WTC11 (cell line): ENCODE measurements around the gene KANK4. TPM values are rescaled to one million over a fixed set of nuclear protein-coding genes. Genes with fewer than 3 reads are reported as not detected.

ENCODE experiments used
- ATAC-seq: fragments of 200-7000 bp; cut with Tn5 transposase; 2 replicates; pipeline ENCODE4 v1.10.0; 2021; ENCODE audit warnings: mild to moderate bottlenecking, moderate library complexity
- CTCF ChIA-PET: fragments of 300-600 bp; sonication (Branson Sonifier 250); formaldehyde crosslinking; loops from one replicate; lab custom pipeline; 2021; ENCODE audit warnings: antibody characterized with exemption; lab: Charles Lee
- POLR2A ChIA-PET: fragments of 350-600 bp; sonication (Branson Sonifier 250); formaldehyde crosslinking; loops from one replicate; lab custom pipeline; 2021; ENCODE audit warnings: antibody characterized with exemption; lab: Charles Lee
- DNase-seq: peaks from one replicate; pipeline ENCODE4 v3.0.0; 2021; ENCODE audit warnings: low spot score
- H3K27ac Mint-ChIP-seq: 2 replicates; pipeline ENCODE4 v1.8.0; 2021; ENCODE audit warnings: mixed read lengths
- H3K27me3 Mint-ChIP-seq: 2 replicates; pipeline ENCODE4 v1.8.0; 2021; ENCODE audit warnings: low read depth, mild to moderate bottlenecking, moderate library complexity, mixed read lengths
- H3K36me3 Mint-ChIP-seq: 2 replicates; pipeline ENCODE4 v1.8.0; 2021; ENCODE audit warnings: mixed read lengths
- H3K4me1 Mint-ChIP-seq: 2 replicates; pipeline ENCODE4 v1.8.0; 2022; ENCODE audit warnings: mixed read lengths
- H3K4me3 Mint-ChIP-seq: 2 replicates; pipeline ENCODE4 v1.8.0; 2021; ENCODE audit warnings: mild to moderate bottlenecking, moderate library complexity, mixed read lengths
- H3K9me3 Mint-ChIP-seq: 2 replicates; pipeline ENCODE4 v1.8.0; 2021; ENCODE audit warnings: mixed read lengths
- CREB1 ChIP-seq: sonication (generic); formaldehyde crosslinking; IDR thresholded peaks from 2 replicates; pipeline ENCODE4 v1.8.0; 2023; ENCODE audit warnings: mild to moderate bottlenecking, missing genetic modification reagents
- FOXK1 ChIP-seq: sonication (generic); formaldehyde crosslinking; IDR thresholded peaks from 2 replicates; pipeline ENCODE4 v1.8.0; 2022; ENCODE audit warnings: mild to moderate bottlenecking, moderate library complexity, missing genetic modification reagents
- FOXP1 ChIP-seq: sonication (generic); formaldehyde crosslinking; IDR thresholded peaks from 2 replicates; pipeline ENCODE4 v1.8.0; 2022; ENCODE audit warnings: missing genetic modification reagents, mild to moderate bottlenecking, moderate library complexity, borderline replicate concordance
- MYBL2 ChIP-seq: sonication (generic); formaldehyde crosslinking; IDR thresholded peaks from 2 replicates; pipeline ENCODE4 v1.8.1; 2023; ENCODE audit warnings: mild to moderate bottlenecking, moderate library complexity, missing genetic modification reagents
- NR1H2 ChIP-seq: sonication (generic); formaldehyde crosslinking; IDR thresholded peaks from 2 replicates; pipeline ENCODE4 v1.9.0; 2021; ENCODE audit warnings: mild to moderate bottlenecking, moderate library complexity, missing genetic modification reagents
- NR2C2 ChIP-seq: sonication (generic); formaldehyde crosslinking; IDR thresholded peaks from 2 replicates; pipeline ENCODE4 v1.8.0; 2022; ENCODE audit warnings: mild to moderate bottlenecking, missing genetic modification reagents
- NR3C1 ChIP-seq: sonication (generic); formaldehyde crosslinking; conservative IDR thresholded peaks from 2 replicates; pipeline ENCODE4 v1.8.1; 2023; ENCODE audit warnings: low read depth, mild to moderate bottlenecking, missing genetic modification reagents
- ZNF121 ChIP-seq: sonication (generic); formaldehyde crosslinking; IDR thresholded peaks from 2 replicates; pipeline ENCODE4 v1.8.0; 2023; ENCODE audit warnings: missing genetic modification reagents
- ZNF671 ChIP-seq: fragments of 250-450 bp; sonication (Bioruptor Pico); IDR thresholded peaks from 2 replicates; pipeline ENCODE4 v1.8.0; 2021; ENCODE audit warnings: mild to moderate bottlenecking
- total RNA-seq: library from RNA; stranded (reverse); gene quantifications from 3 replicates; pipeline ENCODE4 v1.2.3, GENCODE V29; 2021
- TF ChIP-seq, protein P1 (sequence below): sonication (generic); formaldehyde crosslinking; conservative IDR thresholded peaks from 2 replicates; pipeline ENCODE4 v1.8.1; 2022; ENCODE audit warnings: mild to moderate bottlenecking, missing genetic modification reagents
- TF ChIP-seq, protein P2 (sequence below): sonication (generic); formaldehyde crosslinking; IDR thresholded peaks from 2 replicates; pipeline ENCODE4 v1.8.0; 2022; ENCODE audit warnings: mild to moderate bottlenecking, missing genetic modification reagents
- TF ChIP-seq, protein P3 (sequence below): sonication (generic); formaldehyde crosslinking; IDR thresholded peaks from 2 replicates; pipeline ENCODE4 v1.8.1; 2023; ENCODE audit warnings: mild to moderate bottlenecking, missing genetic modification reagents
- TF ChIP-seq, protein P4 (sequence below): fragments of 250-450 bp; sonication (Bioruptor Pico); IDR thresholded peaks from 2 replicates; pipeline ENCODE4 v1.9.0; 2021; ENCODE audit warnings: mild to moderate bottlenecking
- TF ChIP-seq, protein P5 (sequence below): fragments of 250-450 bp; sonication (Bioruptor Pico); conservative IDR thresholded peaks from 2 replicates; pipeline ENCODE4 v1.9.0; 2021; ENCODE audit warnings: mild to moderate bottlenecking
- TF ChIP-seq, protein P6 (sequence below): sonication (generic); formaldehyde crosslinking; IDR thresholded peaks from 2 replicates; pipeline ENCODE4 v1.8.1; 2022; ENCODE audit warnings: mild to moderate bottlenecking, moderate library complexity, missing genetic modification reagents
- TF ChIP-seq, protein P7 (sequence below): fragments of 250-450 bp; sonication (Bioruptor Pico); IDR thresholded peaks from 2 replicates; pipeline ENCODE4 v1.9.0; 2021; ENCODE audit warnings: mild to moderate bottlenecking, borderline replicate concordance
- TF ChIP-seq, protein P8 (sequence below): sonication (generic); formaldehyde crosslinking; IDR thresholded peaks from 2 replicates; pipeline ENCODE4 v1.8.1; 2022; ENCODE audit warnings: mild to moderate bottlenecking, missing genetic modification reagents, moderate library complexity, borderline replicate concordance
- TF ChIP-seq, protein P9 (sequence below): fragments of 250-450 bp; sonication (Bioruptor Pico); IDR thresholded peaks from 2 replicates; pipeline ENCODE4 v1.8.0; 2021; ENCODE audit warnings: mild to moderate bottlenecking

KANK4 gene
- total RNA-seq, 1 experiment from 2014 or later, result 0.35 TPM

DNA sequence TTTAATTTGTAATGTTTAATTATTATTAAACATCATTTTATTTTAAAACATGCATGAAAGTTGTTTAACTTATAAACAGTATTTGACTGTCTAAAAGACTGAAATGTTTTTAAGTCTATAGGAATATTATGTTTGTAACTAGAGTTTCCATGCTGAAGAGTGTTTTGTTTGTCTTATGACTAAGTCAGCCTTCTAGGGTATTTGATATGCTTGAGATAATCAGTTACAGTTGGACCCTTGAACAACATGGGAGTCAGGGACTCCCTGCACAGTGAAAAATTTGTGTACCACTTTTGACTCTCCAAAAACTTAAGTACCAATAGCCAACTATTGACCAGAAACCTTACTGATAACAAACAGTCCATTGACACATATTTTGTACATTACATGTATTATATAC, 45.5 kb upstream of the KANK4 start:
- Mint-ChIP-seq H3K9me3 (peaks cover 18% of the 10 kb centered on the region), H3K4me1 (no peaks in the 10 kb centered on the region), H3K27ac (no peak overlapping the region), H3K36me3 (peaks cover 4% of the 10 kb centered on the region; the same call in 1 of the 2 replicates), H3K4me3 (no peak overlapping the region), H3K27me3 (peaks cover 4% of the 10 kb centered on the region)
- ChIA-PET POLR2A (no interaction called here), CTCF (no interaction called here)
- DNase-seq (no peak), ATAC-seq (no peak)
- TF ChIP-seq, protein P1, sequence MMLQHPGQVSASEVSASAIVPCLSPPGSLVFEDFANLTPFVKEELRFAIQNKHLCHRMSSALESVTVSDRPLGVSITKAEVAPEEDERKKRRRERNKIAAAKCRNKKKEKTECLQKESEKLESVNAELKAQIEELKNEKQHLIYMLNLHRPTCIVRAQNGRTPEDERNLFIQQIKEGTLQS (CRISPR knock-in tag), result no peak
- TF ChIP-seq ZNF121 (CRISPR knock-in tag) (no peak), NR3C1 (no peak), ZNF671 (no peak)
- TF ChIP-seq, protein P2, sequence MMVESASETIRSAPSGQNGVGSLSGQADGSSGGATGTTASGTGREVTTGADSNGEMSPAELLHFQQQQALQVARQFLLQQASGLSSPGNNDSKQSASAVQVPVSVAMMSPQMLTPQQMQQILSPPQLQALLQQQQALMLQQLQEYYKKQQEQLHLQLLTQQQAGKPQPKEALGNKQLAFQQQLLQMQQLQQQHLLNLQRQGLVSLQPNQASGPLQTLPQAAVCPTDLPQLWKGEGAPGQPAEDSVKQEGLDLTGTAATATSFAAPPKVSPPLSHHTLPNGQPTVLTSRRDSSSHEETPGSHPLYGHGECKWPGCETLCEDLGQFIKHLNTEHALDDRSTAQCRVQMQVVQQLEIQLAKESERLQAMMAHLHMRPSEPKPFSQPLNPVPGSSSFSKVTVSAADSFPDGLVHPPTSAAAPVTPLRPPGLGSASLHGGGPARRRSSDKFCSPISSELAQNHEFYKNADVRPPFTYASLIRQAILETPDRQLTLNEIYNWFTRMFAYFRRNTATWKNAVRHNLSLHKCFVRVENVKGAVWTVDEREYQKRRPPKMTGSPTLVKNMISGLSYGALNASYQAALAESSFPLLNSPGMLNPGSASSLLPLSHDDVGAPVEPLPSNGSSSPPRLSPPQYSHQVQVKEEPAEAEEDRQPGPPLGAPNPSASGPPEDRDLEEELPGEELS (CRISPR knock-in tag), result no peak
- TF ChIP-seq, protein P3, sequence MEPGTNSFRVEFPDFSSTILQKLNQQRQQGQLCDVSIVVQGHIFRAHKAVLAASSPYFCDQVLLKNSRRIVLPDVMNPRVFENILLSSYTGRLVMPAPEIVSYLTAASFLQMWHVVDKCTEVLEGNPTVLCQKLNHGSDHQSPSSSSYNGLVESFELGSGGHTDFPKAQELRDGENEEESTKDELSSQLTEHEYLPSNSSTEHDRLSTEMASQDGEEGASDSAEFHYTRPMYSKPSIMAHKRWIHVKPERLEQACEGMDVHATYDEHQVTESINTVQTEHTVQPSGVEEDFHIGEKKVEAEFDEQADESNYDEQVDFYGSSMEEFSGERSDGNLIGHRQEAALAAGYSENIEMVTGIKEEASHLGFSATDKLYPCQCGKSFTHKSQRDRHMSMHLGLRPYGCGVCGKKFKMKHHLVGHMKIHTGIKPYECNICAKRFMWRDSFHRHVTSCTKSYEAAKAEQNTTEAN, result no peak
- TF ChIP-seq, protein P4, sequence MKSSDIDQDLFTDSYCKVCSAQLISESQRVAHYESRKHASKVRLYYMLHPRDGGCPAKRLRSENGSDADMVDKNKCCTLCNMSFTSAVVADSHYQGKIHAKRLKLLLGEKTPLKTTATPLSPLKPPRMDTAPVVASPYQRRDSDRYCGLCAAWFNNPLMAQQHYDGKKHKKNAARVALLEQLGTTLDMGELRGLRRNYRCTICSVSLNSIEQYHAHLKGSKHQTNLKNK (CRISPR knock-in tag), result no peak
- TF ChIP-seq, protein P5, sequence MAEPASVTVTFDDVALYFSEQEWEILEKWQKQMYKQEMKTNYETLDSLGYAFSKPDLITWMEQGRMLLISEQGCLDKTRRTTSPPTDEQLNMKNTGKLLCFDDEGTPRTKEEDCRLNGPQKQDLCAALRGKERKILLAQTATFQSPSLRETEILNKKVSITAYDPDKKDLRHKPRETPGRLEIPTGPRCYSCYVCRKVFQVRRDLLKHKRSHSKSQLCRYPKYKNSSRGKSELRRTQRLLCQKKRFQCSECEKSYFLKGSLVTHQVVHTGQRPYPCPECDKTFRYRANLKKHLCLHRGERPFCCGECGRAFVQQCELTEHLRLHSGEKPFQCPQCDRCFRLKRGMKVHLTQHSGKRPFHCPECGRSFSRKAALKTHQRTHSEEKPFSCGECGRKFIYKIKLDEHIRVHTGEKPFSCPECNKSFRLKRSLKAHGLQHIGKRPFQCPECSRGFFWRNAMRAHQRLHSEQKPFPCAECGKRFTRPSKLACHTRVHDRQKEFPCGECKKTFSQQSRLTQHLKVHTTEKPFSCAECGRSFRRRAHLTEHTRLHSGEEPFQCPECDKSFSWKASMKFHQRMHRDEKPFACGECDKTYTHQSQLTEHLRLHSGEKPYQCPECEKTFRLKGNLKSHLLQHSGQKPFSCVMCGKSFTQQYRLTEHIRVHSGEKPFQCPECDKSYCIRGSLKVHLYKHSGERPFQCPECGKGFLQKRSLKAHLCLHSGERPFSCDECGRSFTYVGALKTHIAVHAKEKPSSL, result no peak

DNA sequence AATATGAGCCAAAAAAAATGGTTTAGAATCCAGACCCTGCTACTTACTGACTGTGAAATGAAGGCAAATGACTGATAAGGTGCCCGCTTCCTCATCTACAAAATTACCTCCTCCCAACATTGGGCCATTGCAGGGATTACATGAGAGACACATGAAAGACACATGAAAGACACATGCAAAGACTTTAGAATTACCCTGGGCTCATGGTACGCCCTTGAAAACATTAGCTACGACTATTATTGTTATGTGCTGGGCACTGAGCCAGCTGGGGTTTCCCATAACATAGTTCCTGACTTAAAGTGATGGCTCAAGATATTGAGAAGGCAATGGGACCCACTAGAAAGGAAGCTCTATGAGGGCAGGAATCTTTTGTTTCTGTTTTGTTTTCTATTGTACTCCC, 43.7 kb upstream of the KANK4 start:
- Mint-ChIP-seq H3K9me3 (peaks cover 18% of the 10 kb centered on the region), H3K36me3 (peaks cover 4% of the 10 kb centered on the region; the same call in 1 of the 2 replicates), H3K27me3 (peaks cover 4% of the 10 kb centered on the region; the same call in 1 of the 2 replicates), H3K4me3 (no peak overlapping the region), H3K27ac (no peak overlapping the region), H3K4me1 (no peaks in the 10 kb centered on the region)
- ChIA-PET CTCF (no interaction called here), POLR2A (no interaction called here)
- DNase-seq (no peak), ATAC-seq (no peak)
- TF ChIP-seq NR1H2 (CRISPR knock-in tag) (no peak), NR2C2 (CRISPR knock-in tag) (no peak), FOXP1 (no peak), MYBL2 (CRISPR knock-in tag) (no peak), FOXK1 (CRISPR knock-in tag) (no peak), CREB1 (no peak)
- TF ChIP-seq, protein P6, sequence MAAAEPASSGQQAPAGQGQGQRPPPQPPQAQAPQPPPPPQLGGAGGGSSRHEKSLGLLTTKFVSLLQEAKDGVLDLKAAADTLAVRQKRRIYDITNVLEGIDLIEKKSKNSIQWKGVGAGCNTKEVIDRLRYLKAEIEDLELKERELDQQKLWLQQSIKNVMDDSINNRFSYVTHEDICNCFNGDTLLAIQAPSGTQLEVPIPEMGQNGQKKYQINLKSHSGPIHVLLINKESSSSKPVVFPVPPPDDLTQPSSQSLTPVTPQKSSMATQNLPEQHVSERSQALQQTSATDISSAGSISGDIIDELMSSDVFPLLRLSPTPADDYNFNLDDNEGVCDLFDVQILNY (CRISPR knock-in tag), result no peak
- TF ChIP-seq, protein P3, result no peak
- TF ChIP-seq, protein P4 (CRISPR knock-in tag), result no peak
- TF ChIP-seq, protein P7, sequence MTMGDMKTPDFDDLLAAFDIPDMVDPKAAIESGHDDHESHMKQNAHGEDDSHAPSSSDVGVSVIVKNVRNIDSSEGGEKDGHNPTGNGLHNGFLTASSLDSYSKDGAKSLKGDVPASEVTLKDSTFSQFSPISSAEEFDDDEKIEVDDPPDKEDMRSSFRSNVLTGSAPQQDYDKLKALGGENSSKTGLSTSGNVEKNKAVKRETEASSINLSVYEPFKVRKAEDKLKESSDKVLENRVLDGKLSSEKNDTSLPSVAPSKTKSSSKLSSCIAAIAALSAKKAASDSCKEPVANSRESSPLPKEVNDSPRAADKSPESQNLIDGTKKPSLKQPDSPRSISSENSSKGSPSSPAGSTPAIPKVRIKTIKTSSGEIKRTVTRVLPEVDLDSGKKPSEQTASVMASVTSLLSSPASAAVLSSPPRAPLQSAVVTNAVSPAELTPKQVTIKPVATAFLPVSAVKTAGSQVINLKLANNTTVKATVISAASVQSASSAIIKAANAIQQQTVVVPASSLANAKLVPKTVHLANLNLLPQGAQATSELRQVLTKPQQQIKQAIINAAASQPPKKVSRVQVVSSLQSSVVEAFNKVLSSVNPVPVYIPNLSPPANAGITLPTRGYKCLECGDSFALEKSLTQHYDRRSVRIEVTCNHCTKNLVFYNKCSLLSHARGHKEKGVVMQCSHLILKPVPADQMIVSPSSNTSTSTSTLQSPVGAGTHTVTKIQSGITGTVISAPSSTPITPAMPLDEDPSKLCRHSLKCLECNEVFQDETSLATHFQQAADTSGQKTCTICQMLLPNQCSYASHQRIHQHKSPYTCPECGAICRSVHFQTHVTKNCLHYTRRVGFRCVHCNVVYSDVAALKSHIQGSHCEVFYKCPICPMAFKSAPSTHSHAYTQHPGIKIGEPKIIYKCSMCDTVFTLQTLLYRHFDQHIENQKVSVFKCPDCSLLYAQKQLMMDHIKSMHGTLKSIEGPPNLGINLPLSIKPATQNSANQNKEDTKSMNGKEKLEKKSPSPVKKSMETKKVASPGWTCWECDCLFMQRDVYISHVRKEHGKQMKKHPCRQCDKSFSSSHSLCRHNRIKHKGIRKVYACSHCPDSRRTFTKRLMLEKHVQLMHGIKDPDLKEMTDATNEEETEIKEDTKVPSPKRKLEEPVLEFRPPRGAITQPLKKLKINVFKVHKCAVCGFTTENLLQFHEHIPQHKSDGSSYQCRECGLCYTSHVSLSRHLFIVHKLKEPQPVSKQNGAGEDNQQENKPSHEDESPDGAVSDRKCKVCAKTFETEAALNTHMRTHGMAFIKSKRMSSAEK, result no peak
- TF ChIP-seq, protein P8, sequence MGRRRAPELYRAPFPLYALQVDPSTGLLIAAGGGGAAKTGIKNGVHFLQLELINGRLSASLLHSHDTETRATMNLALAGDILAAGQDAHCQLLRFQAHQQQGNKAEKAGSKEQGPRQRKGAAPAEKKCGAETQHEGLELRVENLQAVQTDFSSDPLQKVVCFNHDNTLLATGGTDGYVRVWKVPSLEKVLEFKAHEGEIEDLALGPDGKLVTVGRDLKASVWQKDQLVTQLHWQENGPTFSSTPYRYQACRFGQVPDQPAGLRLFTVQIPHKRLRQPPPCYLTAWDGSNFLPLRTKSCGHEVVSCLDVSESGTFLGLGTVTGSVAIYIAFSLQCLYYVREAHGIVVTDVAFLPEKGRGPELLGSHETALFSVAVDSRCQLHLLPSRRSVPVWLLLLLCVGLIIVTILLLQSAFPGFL (CRISPR knock-in tag), result no peak
- TF ChIP-seq, protein P9, sequence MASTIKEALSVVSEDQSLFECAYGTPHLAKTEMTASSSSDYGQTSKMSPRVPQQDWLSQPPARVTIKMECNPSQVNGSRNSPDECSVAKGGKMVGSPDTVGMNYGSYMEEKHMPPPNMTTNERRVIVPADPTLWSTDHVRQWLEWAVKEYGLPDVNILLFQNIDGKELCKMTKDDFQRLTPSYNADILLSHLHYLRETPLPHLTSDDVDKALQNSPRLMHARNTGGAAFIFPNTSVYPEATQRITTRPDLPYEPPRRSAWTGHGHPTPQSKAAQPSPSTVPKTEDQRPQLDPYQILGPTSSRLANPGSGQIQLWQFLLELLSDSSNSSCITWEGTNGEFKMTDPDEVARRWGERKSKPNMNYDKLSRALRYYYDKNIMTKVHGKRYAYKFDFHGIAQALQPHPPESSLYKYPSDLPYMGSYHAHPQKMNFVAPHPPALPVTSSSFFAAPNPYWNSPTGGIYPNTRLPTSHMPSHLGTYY, result no peak
